Measurements from ENCODE around the gene ASMT.

GRCh38 chrX:1686642-1687041, 71.8 kb downstream of the ASMT start:
- no peak for TF ChIP-seq POLR2A (IDR thresholded peaks at IDR 0.05; ENCODE audit: borderline replicate concordance, extremely low read depth, insufficient read depth, insufficient read length)
- TF ChIP-seq, protein P1, sequence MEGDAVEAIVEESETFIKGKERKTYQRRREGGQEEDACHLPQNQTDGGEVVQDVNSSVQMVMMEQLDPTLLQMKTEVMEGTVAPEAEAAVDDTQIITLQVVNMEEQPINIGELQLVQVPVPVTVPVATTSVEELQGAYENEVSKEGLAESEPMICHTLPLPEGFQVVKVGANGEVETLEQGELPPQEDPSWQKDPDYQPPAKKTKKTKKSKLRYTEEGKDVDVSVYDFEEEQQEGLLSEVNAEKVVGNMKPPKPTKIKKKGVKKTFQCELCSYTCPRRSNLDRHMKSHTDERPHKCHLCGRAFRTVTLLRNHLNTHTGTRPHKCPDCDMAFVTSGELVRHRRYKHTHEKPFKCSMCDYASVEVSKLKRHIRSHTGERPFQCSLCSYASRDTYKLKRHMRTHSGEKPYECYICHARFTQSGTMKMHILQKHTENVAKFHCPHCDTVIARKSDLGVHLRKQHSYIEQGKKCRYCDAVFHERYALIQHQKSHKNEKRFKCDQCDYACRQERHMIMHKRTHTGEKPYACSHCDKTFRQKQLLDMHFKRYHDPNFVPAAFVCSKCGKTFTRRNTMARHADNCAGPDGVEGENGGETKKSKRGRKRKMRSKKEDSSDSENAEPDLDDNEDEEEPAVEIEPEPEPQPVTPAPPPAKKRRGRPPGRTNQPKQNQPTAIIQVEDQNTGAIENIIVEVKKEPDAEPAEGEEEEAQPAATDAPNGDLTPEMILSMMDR (IDR thresholded peaks at IDR 0.05 in 2 of 3, conservative IDR thresholded peaks at IDR 0.05 in 1 of 3; ENCODE audit: borderline replicate concordance in 1 of 3, insufficient read depth in 1 of 3, low read depth in 2 of 3, low read length in 2 of 3), result no peak
